ENCODE measurements around the gene CABLES2.

CABLES2 gene

DNA sequence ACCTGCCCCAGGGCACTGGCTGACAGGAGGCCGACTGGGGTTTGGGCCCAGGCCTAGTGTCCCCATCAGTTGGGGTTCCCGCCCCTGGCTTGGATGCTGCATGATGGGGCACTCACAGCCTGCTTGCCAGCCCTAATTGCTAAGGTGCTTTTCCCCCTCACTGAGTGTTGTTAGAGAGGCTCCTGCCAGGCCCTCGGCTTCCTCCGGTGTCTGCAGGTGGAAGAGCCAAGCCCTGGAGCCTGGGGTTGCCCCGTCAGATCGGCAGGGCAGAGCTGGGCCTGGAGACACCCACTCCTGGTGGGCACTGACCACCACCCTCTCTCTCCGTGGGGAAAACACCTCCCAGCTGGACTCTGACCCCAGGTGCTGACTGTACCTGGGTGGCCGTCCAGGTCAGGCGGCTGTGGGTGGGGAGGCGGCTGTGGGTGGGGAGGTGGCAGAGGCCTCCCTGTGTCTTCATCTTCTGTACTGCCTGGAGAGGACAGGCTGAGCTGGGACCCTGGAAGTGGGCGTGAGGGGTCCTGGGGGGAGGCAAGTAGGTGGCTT, 6.0 kb upstream of the CABLES2 start:
- Mint-ChIP-seq H3K27ac (no peak overlapping the region), H3K4me3 (no peak overlapping the region), H3K9me3 (no peaks in the 10 kb centered on the region), H3K36me3 (no peaks in the 10 kb centered on the region), H3K27me3 (no peaks in the 10 kb centered on the region), H3K4me1 (peaks cover 6% of the 10 kb centered on the region)

GRCh38 chr20:62412194-62413024, 5.3 kb upstream of the CABLES2 start:
- Mint-ChIP-seq H3K27me3 (no peaks in the 10 kb centered on the region), H3K9me3 (no peaks in the 10 kb centered on the region), H3K27ac (no peak overlapping the region), H3K4me1 (peaks cover 6% of the 10 kb centered on the region), H3K4me3 (no peak overlapping the region), H3K36me3 (no peaks in the 10 kb centered on the region)

DNA sequence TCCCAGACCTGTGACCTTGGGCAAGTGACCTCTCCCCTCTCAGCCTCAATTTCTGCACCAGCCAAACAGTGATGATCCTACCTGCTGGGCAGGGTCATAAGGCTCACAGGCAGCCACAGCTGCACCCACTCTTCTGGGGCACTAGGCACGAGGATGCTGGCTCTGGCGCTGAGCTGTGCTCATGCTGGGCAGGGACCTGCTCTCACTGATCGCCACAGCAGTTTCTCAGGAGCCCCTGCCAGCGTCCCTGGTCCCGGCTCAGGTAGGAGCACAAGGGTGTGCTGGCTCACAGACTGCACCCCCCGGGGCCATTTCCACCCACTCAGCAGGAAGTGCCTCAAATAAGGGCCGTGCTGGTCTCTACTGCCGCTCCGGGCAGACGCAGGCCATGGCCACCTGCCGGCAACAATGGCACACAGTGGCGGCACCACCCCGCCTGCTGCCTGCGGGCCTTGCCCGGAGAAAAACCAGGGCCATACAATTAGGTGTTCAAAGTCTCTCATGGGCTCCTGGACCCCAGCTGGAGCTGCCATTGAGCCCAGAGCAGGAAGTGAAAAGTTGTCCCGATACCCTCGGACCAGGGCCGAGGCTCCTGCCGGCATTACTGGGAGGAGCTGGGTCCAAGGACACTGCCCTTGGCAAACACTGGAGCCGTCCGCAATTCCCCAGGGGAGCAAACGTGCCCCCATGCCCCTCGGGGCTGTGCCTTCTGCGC, 4.6 kb upstream of the CABLES2 start:
- H3K27ac Mint-ChIP-seq: no peak overlapping the region
- H3K4me3 Mint-ChIP-seq: no peak overlapping the region
- peaks cover 6% of the 10 kb centered on the region for H3K4me1 Mint-ChIP-seq
- H3K9me3 Mint-ChIP-seq: no peaks in the 10 kb centered on the region
- no peaks in the 10 kb centered on the region for H3K36me3 Mint-ChIP-seq
- H3K27me3 Mint-ChIP-seq: no peaks in the 10 kb centered on the region

GRCh38 chr20:62410746-62411478, 3.8 kb upstream of the CABLES2 start:
- peaks cover 10% of the 10 kb centered on the region for H3K4me1 Mint-ChIP-seq
- no peak overlapping the region for H3K27ac Mint-ChIP-seq

DNA sequence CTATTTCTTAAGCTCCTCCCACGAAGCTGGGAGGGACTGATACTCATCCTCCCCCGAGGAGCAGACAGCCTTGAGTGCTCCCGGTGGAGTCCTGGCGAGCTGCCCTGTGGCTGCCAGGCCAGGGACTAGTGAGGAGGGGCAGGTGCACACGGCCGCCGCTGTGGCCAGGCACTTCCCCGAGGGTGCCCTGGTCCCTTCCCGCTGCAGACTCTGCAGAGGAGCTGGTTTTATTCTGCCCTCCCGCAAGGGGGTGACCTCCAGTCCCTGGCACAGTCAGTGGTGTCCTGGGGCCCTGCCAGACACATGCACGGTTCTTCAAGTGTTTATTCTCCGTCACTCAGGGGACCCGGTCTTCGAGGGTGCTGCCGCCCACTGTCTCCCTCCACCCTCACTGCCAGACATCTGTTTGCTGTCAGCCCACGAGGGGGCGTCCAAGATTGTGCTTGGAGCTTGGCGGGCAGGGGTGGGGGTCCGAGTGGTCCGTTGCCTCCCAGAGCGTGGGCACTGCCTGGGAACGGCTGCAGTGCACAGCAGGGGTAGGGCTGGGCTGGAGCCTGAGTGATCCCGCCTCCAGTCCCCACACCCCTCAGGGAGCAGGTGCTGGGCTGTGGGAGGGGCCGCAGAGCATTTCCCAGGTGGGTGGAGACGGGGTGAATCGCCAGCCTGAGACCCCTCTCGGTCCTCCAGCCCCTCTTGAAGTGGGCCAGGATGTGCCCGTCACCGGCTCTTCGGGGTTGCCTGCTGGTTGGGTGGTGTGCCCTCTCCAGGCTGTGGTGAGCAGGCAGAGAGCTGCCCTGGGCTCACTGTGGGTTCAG, 3.1 kb upstream of the CABLES2 start:
- Mint-ChIP-seq H3K27ac (no peak overlapping the region), H3K9me3 (no peaks in the 10 kb centered on the region), H3K4me1 (peaks cover 18% of the 10 kb centered on the region), H3K27me3 (no peaks in the 10 kb centered on the region), H3K4me3 (no peak overlapping the region), H3K36me3 (no peaks in the 10 kb centered on the region)

More at GRCh38 chr20:62410746-62411478, 3.8 kb upstream of the CABLES2 start:
- Mint-ChIP-seq H3K27me3 (no peaks in the 10 kb centered on the region), H3K9me3 (no peaks in the 10 kb centered on the region), H3K4me3 (no peak overlapping the region), H3K36me3 (no peaks in the 10 kb centered on the region)

GRCh38 chr20:62409086-62409853, 2.2 kb upstream of the CABLES2 start:
- Mint-ChIP-seq H3K36me3 (no peaks in the 10 kb centered on the region), H3K4me3 (peak overlapping the region; percentile 15), H3K9me3 (no peaks in the 10 kb centered on the region), H3K4me1 (peaks cover 21% of the 10 kb centered on the region), H3K27me3 (no peaks in the 10 kb centered on the region), H3K27ac (peak overlapping the region; percentile 41)

- Mint-ChIP-seq H3K4me1 (peaks cover 25% of the 10 kb centered on the region), H3K4me3 (no peak overlapping the region), H3K36me3 (no peaks in the 10 kb centered on the region), H3K27ac (no peak overlapping the region), H3K27me3 (no peaks in the 10 kb centered on the region), H3K9me3 (no peaks in the 10 kb centered on the region)
Measured at GRCh38 chr20:62408640-62409039, 1.6 kb upstream of the CABLES2 start.

- no peak overlapping the region for H3K27ac Mint-ChIP-seq
- no peaks in the 10 kb centered on the region for H3K36me3 Mint-ChIP-seq
- H3K4me1 Mint-ChIP-seq: peaks cover 25% of the 10 kb centered on the region
- no peaks in the 10 kb centered on the region for H3K27me3 Mint-ChIP-seq
- no peaks in the 10 kb centered on the region for H3K9me3 Mint-ChIP-seq
- peak overlapping the region; percentile 83 for H3K4me3 Mint-ChIP-seq
Measured at GRCh38 chr20:62408055-62408454, 970 bp upstream of the CABLES2 start.

DNA sequence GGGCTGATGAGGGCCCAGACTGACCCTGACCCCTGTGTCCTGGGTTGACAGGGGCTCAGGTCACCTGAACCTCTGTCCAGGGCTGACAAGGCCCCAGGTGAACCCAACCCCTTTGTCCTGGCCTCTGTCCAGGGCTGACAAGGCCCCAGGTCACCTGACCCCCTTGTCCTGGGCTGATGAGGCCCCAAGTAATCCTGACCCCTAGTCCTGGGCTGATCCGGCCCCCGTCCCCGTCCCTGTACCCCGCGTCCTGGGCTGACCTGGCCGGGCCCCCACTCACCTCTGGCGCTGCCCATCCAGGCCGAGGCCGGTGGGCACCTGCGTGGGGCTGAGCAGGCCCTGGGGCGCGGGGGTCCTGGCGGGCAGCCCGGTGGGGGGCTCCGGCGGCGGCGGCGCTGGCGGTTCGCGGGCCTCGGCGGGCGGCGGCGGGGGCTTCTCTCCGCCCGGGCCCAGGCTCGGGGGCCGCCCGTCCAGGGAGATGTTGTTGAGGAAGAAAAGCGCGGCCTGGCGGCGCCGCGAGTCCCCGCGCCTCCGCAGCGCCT, 379 bp downstream of the CABLES2 start:
- H3K27ac Mint-ChIP-seq: no peak overlapping the region

GRCh38 chr20:62405981-62406513, 1.0 kb downstream of the CABLES2 start:
- Mint-ChIP-seq H3K36me3 (no peaks in the 10 kb centered on the region), H3K4me1 (peaks cover 25% of the 10 kb centered on the region), H3K4me3 (peak overlapping the region; percentile 72), H3K27ac (peak overlapping the region; percentile 1), H3K27me3 (no peaks in the 10 kb centered on the region), H3K9me3 (no peaks in the 10 kb centered on the region)

More for the DNA sequence above, 379 bp downstream of the CABLES2 start:
- H3K9me3 Mint-ChIP-seq: no peaks in the 10 kb centered on the region
- H3K4me3 Mint-ChIP-seq: peak overlapping the region; percentile 72
- peaks cover 25% of the 10 kb centered on the region for H3K4me1 Mint-ChIP-seq
- no peaks in the 10 kb centered on the region for H3K27me3 Mint-ChIP-seq
- H3K36me3 Mint-ChIP-seq: no peaks in the 10 kb centered on the region

DNA sequence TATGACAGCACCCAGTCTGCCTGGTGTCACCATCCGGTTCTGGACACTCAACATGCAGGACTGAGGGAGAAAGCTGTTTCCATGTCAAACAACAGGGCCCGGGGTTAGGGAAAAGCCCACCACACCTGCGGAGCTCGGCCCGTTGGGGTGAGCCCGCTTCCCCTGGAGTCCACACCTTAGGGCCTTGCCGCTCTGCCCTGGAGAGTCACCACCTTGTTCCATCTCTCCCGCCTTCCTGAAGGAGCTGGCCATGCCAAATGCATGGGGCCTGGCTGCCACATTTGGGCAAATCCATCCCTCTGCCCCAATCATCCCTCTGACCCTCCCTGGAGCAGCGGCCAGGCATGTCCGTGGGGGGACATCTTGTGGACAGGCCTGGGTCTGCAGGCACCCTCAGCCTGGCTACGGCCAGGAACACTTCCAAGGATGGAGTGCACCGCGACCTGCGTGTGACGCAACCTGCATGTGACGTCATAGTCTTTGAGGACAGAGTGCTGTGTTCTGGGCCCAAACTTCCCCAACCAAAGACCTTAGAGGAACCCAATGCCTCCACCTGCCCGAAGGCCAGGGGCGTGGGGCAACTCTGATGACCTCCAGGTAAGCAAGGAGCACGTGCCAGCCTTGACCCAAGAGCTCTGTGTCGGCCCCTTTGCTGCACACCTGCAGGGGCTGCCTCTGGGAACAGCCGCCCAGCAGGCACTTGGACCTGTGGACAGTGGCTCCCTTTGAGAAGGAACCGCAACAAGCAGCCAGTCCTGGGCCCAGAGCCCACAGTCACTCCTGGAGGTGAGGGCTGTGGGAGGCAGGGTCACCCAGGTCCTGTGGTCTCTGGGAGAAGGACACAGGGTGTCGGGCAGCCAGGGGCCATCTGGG, 1.7 kb downstream of the CABLES2 start:
- H3K9me3 Mint-ChIP-seq: no peaks in the 10 kb centered on the region
- H3K27me3 Mint-ChIP-seq: no peaks in the 10 kb centered on the region
- H3K4me1 Mint-ChIP-seq: peaks cover 25% of the 10 kb centered on the region
- peak overlapping the region; percentile 72 for H3K4me3 Mint-ChIP-seq
- H3K27ac Mint-ChIP-seq: peak overlapping the region; percentile 1
- no peaks in the 10 kb centered on the region for H3K36me3 Mint-ChIP-seq

DNA sequence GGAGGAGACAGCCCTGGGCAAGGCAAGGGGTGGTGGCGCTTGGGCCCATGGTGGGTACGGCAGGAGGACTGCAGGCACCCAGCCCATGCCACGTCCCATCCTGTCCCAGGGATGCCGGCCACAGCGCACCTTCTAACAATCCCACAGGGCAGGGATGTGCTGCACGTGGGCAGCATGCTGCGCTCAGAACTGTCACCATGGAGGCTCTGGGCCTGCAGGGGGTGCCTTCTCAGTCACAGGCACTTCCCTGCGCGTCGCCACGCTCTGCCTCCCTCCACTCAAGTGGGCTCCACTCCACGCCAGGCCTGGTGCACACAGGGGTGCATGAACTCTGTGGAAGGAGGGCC, 2.4 kb downstream of the CABLES2 start:
- H3K4me3 Mint-ChIP-seq: no peak overlapping the region
- H3K27me3 Mint-ChIP-seq: no peaks in the 10 kb centered on the region
- no peak overlapping the region for H3K27ac Mint-ChIP-seq
- H3K4me1 Mint-ChIP-seq: peaks cover 24% of the 10 kb centered on the region
- H3K9me3 Mint-ChIP-seq: no peaks in the 10 kb centered on the region
- H3K36me3 Mint-ChIP-seq: no peaks in the 10 kb centered on the region

DNA sequence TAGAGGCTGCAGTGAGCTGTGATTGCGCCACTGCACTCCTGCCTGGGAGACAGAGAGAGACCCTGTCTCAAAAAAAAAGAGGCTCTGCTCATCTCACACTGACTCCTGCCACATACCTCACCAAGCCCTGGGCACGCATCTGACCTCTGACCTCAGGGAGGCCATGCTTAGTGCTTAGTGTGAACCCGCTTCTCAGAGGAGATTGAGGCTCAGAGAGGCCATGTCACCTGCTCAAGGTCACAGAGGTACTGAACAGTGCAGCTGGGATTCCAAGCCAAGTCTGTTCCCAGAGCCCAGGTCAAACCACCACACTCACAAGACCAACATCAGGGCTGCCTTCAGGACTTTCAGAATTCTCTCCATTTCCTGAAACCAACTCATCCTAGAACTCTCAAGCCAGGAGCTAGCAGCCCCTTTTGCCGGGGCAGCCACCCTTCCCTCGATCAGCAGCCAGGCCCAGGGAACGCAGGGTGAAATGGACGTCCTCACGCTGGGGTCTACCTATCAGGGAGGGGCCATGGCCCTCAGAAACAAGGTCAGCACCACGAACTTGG, 2.9 kb downstream of the CABLES2 start:
- H3K4me3 Mint-ChIP-seq: no peak overlapping the region
- H3K27me3 Mint-ChIP-seq: no peaks in the 10 kb centered on the region
- H3K4me1 Mint-ChIP-seq: peaks cover 19% of the 10 kb centered on the region
- no peak overlapping the region for H3K27ac Mint-ChIP-seq
- H3K9me3 Mint-ChIP-seq: no peaks in the 10 kb centered on the region
- H3K36me3 Mint-ChIP-seq: no peaks in the 10 kb centered on the region
